Measurements from ENCODE around the gene TMEM25.

Gene TMEM25

GRCh38 chr11:118503216-118503615 is 27.8 kb upstream of the TMEM25 start:
- no peak for TF ChIP-seq CTCF (IDR thresholded peaks at IDR 0.05; ENCODE audit: insufficient read depth, missing control alignments)
- DNase-seq (ENCODE audit: insufficient read length, low spot score) (no peak), FAIRE-seq (no peak)

GRCh38 chr11:118511601-118512000 is 19.4 kb upstream of the TMEM25 start:
- DNase-seq (ENCODE audit: insufficient read length, low spot score) (no peak), FAIRE-seq (no peak)
- no peak for TF ChIP-seq CTCF (IDR thresholded peaks at IDR 0.05; ENCODE audit: insufficient read depth, missing control alignments)

GRCh38 chr11:118514103-118514502 is 16.9 kb upstream of the TMEM25 start:
- TF ChIP-seq CTCF (IDR thresholded peaks at IDR 0.05; ENCODE audit: insufficient read depth, missing control alignments) = no peak
- no peak for DNase-seq (ENCODE audit: insufficient read length, low spot score)
- no peak for FAIRE-seq

GRCh38 chr11:118519549-118519948 is 11.4 kb upstream of the TMEM25 start:
- TF ChIP-seq CTCF (IDR thresholded peaks at IDR 0.05; ENCODE audit: insufficient read depth, missing control alignments) = no peak
- FAIRE-seq = no peak
- DNase-seq (ENCODE audit: insufficient read length, low spot score) = no peak

GRCh38 chr11:118521892-118522311 is 9.1 kb upstream of the TMEM25 start:
- no peak for TF ChIP-seq CTCF (IDR thresholded peaks at IDR 0.05; ENCODE audit: insufficient read depth, missing control alignments)
- DNase-seq (ENCODE audit: insufficient read length, low spot score) (no peak), FAIRE-seq (no peak)

GRCh38 chr11:118522571-118523072 is 8.4 kb upstream of the TMEM25 start:
- no peak for DNase-seq (ENCODE audit: insufficient read length, low spot score)
- no peak for FAIRE-seq
- peak; percentile 34 for TF ChIP-seq CTCF (IDR thresholded peaks at IDR 0.05; ENCODE audit: insufficient read depth, missing control alignments)

GRCh38 chr11:118524356-118524755 is 6.6 kb upstream of the TMEM25 start:
- FAIRE-seq (no peak), DNase-seq (ENCODE audit: insufficient read length, low spot score) (no peak)
- no peak for TF ChIP-seq CTCF (IDR thresholded peaks at IDR 0.05; ENCODE audit: insufficient read depth, missing control alignments)
